Endothelial cell (in vitro differentiated cells): ENCODE measurements around the gene NOB1. TPM values are rescaled to one million over a fixed set of nuclear protein-coding genes. Genes with fewer than 3 reads are reported as not detected.
"Not testable (repeated sequence)": the region's sequence is repeated elsewhere in the genome, so short reads cannot be mapped to it uniquely, and the experiment has no call there.

Experiments
- DNase-seq: peaks from one replicate; pipeline ENCODE4 v3.0.0; 2021; ENCODE audit warnings: low spot score
- H3K27ac Mint-ChIP-seq: one replicate; pipeline ENCODE4 v1.8.0; 2021; ENCODE audit warnings: mixed read lengths, inconsistent platforms; ENCODE audit not compliant: unreplicated experiment
- H3K27me3 Mint-ChIP-seq: one replicate; pipeline ENCODE4 v1.8.0; 2021; ENCODE audit warnings: mild to moderate bottlenecking, moderate library complexity, mixed read lengths, inconsistent platforms; ENCODE audit not compliant: unreplicated experiment
- H3K36me3 Mint-ChIP-seq: one replicate; pipeline ENCODE4 v1.8.0; 2021; ENCODE audit warnings: mild to moderate bottlenecking, low read depth, mixed read lengths, inconsistent platforms; ENCODE audit not compliant: unreplicated experiment
- H3K4me1 Mint-ChIP-seq: one replicate; pipeline ENCODE4 v1.8.0; 2021; ENCODE audit warnings: mild to moderate bottlenecking, mixed read lengths, inconsistent platforms; ENCODE audit not compliant: unreplicated experiment
- H3K4me3 Mint-ChIP-seq: one replicate; pipeline ENCODE4 v1.8.0; 2021; ENCODE audit warnings: mild to moderate bottlenecking, mixed read lengths, inconsistent platforms; ENCODE audit not compliant: unreplicated experiment
- H3K9me3 Mint-ChIP-seq: one replicate; pipeline ENCODE4 v1.8.0; 2021; ENCODE audit warnings: mixed read lengths, inconsistent platforms; ENCODE audit not compliant: unreplicated experiment
- CTCF ChIP-seq: fragments of 200-600 bp; sonication (generic); IDR thresholded peaks from one replicate; pipeline ENCODE4 v1.5.0; 2021; ENCODE audit warnings: antibody characterized with exemption; ENCODE audit not compliant: unreplicated experiment
- total RNA-seq: library from RNA; stranded (reverse); fragmentation: NEBNext Ultra II Directional; extraction: Animal tissue kit (Norgen Biotek cat#: 25700); gene quantifications from one replicate; pipeline ENCODE4 v1.2.1, GENCODE V29; 2021; ENCODE audit not compliant: unreplicated experiment

The NOB1 gene
- total RNA-seq, 1 donor from 2014 or later: 46.8 TPM

GRCh38 chr16:69762814-69763598 is 8.3 kb upstream of the NOB1 start:
- no peak for DNase-seq
- no peaks in the 10 kb centered on the region for H3K9me3 Mint-ChIP-seq
- peaks cover 6% of the 10 kb centered on the region for H3K36me3 Mint-ChIP-seq
- peaks cover 10% of the 10 kb centered on the region for H3K4me1 Mint-ChIP-seq
- peak overlapping the region; percentile 96 for H3K27ac Mint-ChIP-seq
- peak overlapping the region; percentile 95 for H3K4me3 Mint-ChIP-seq
- TF ChIP-seq CTCF: no peak
- peaks cover 8% of the 10 kb centered on the region for H3K27me3 Mint-ChIP-seq

- H3K36me3 Mint-ChIP-seq: peaks cover 3% of the 10 kb centered on the region
- DNase-seq: peak; percentile 74
- no peaks in the 10 kb centered on the region for H3K9me3 Mint-ChIP-seq
- no peak for TF ChIP-seq CTCF
- H3K4me3 Mint-ChIP-seq: peak within 1 kb of the TSS; percentile 95
- H3K27ac Mint-ChIP-seq: peak within 1 kb of the TSS; percentile 96
- H3K4me1 Mint-ChIP-seq: peaks cover 13% of the 10 kb centered on the region
- H3K27me3 Mint-ChIP-seq: peaks cover 8% of the 10 kb centered on the region
These were observed 7.5 kb upstream of the NOB1 start, which contains the start of gene WWP2 for GRCh38 chr16:69761983-69762813. Gene WWP2, plus strand, starts transcription at chr16:69762332. Its CDS starts 24,679 bp downstream, at chr16:69787011.

- not testable (repeated sequence) for H3K9me3 Mint-ChIP-seq, H3K4me3 Mint-ChIP-seq, DNase-seq, H3K36me3 Mint-ChIP-seq, H3K27me3 Mint-ChIP-seq
- Mint-ChIP-seq H3K4me1 (peaks cover 21% of the 10 kb centered on the region), H3K27ac (peak overlapping the region; percentile 84)
These were observed 2.6 kb upstream of the NOB1 start for GRCh38 chr16:69757375-69757774.

GRCh38 chr16:69756705-69757104 is 2.0 kb upstream of the NOB1 start:
- DNase-seq: no peak
- no peak overlapping the region for H3K27ac Mint-ChIP-seq
- H3K9me3 Mint-ChIP-seq: no peaks in the 10 kb centered on the region
- H3K36me3 Mint-ChIP-seq: no peaks in the 10 kb centered on the region
- H3K4me1 Mint-ChIP-seq: peaks cover 19% of the 10 kb centered on the region
- H3K4me3 Mint-ChIP-seq: no peak overlapping the region
- H3K27me3 Mint-ChIP-seq: peaks cover 3% of the 10 kb centered on the region
- TF ChIP-seq CTCF: no peak

GRCh38 chr16:69754143-69754468 is 620 bp downstream of the NOB1 start:
- Mint-ChIP-seq H3K9me3 (no peaks in the 10 kb centered on the region), H3K27me3 (peaks cover 3% of the 10 kb centered on the region), H3K36me3 (peaks cover 9% of the 10 kb centered on the region), H3K27ac (peak overlapping the region; percentile 94), H3K4me1 (peaks cover 19% of the 10 kb centered on the region), H3K4me3 (peak overlapping the region; percentile 100)
- no peak for DNase-seq
- no peak for TF ChIP-seq CTCF
